Measurements from ENCODE around the gene C1QTNF1.
"Not testable (repeated sequence)": the region's sequence is repeated elsewhere in the genome, so short reads cannot be mapped to it uniquely, and the experiment has no call there.

Gene C1QTNF1

GRCh38 chr17:79026376-79027273 is 2.7 kb downstream of the C1QTNF1 start:
- DNase-seq, result no peak

- no peak for DNase-seq
These were observed 3.4 kb downstream of the C1QTNF1 start for GRCh38 chr17:79027274-79027924.

GRCh38 chr17:79027925-79028491 is 4.0 kb downstream of the C1QTNF1 start:
- no peak for DNase-seq

GRCh38 chr17:79028496-79029326 is 4.7 kb downstream of the C1QTNF1 start:
- DNase-seq, result no peak

- DNase-seq, result no peak
These were observed 5.5 kb downstream of the C1QTNF1 start for GRCh38 chr17:79029327-79030009.

GRCh38 chr17:79030636-79031035 is 6.7 kb downstream of the C1QTNF1 start:
- not testable (repeated sequence) for DNase-seq

- DNase-seq, result no peak
These were observed 8.3 kb downstream of the C1QTNF1 start for GRCh38 chr17:79031996-79032875.

- DNase-seq, result no peak
These were observed 9.2 kb downstream of the C1QTNF1 start for GRCh38 chr17:79033046-79033616.

GRCh38 chr17:79033741-79034501 is 10.0 kb downstream of the C1QTNF1 start:
- DNase-seq, result no peak

- DNase-seq, result no peak
These were observed 11.0 kb downstream of the C1QTNF1 start for GRCh38 chr17:79034931-79035485.

GRCh38 chr17:79035686-79036085 is 11.7 kb downstream of the C1QTNF1 start:
- DNase-seq, result no peak

- no peak for DNase-seq
These were observed 12.2 kb downstream of the C1QTNF1 start for GRCh38 chr17:79036181-79036580.

GRCh38 chr17:79036596-79036995 is 12.6 kb downstream of the C1QTNF1 start:
- DNase-seq, result peak; percentile 75

- peak; percentile 66 for DNase-seq
These were observed 14.7 kb downstream of the C1QTNF1 start for GRCh38 chr17:79038545-79039135.

- no peak for DNase-seq
These were observed 15.2 kb downstream of the C1QTNF1 start for GRCh38 chr17:79039171-79039570.

GRCh38 chr17:79039886-79040285 is 15.9 kb downstream of the C1QTNF1 start:
- no peak for DNase-seq

- DNase-seq, result no peak
These were observed 17.1 kb downstream of the C1QTNF1 start for GRCh38 chr17:79041041-79041570.

GRCh38 chr17:79041723-79042420 is 17.9 kb downstream of the C1QTNF1 start:
- DNase-seq, result no peak
